ENCODE data around the gene PCNT.

GRCh38 chr21:46299167-46299566, 24.8 kb upstream of the PCNT start:
- no peak for TF ChIP-seq CTCF (IDR thresholded peaks at IDR 0.05)
- no peak for TF ChIP-seq ZFX (IDR thresholded peaks at IDR 0.05; ENCODE audit: borderline replicate concordance)

Data from 22Rv1 (cell line).